GM23338 (cell line): Measurements from ENCODE around the gene MAP3K5.

Experiments used
- EZH2phosphoT487 ChIP-seq: fragments of 200-600 bp; sonication (generic); IDR thresholded peaks from one replicate; pipeline ENCODE4 v1.8.1; 2018; ENCODE audit warnings: antibody characterized with exemption; ENCODE audit not compliant: unreplicated experiment
- JUNB ChIP-seq: IDR thresholded peaks from one replicate; pipeline ENCODE4 v1.6.1; 2016; ENCODE audit warnings: antibody characterized with exemption; ENCODE audit not compliant: unreplicated experiment
- POLR2AphosphoS5 ChIP-seq: IDR thresholded peaks from 2 replicates; pipeline ENCODE4 v1.6.1; 2016; ENCODE audit warnings: antibody characterized with exemption, low read depth
- TF ChIP-seq, protein P1 (sequence below), 2 experiments: fragments of 200-600 bp in 1 of 2; sonication (generic) in 1 of 2; conservative IDR thresholded peaks; 2 replicates each; pipeline versions ENCODE4 v1.5.1 to v1.6.1; 2016 to 2017; ENCODE audit warnings: antibody characterized with exemption in 2 of 2, low read depth in 2 of 2, mild to moderate bottlenecking in 2 of 2, moderate library complexity in 1 of 2

GRCh38 chr6:136751991-136752390, 40.3 kb downstream of the MAP3K5 start:
- TF ChIP-seq, protein P1, sequence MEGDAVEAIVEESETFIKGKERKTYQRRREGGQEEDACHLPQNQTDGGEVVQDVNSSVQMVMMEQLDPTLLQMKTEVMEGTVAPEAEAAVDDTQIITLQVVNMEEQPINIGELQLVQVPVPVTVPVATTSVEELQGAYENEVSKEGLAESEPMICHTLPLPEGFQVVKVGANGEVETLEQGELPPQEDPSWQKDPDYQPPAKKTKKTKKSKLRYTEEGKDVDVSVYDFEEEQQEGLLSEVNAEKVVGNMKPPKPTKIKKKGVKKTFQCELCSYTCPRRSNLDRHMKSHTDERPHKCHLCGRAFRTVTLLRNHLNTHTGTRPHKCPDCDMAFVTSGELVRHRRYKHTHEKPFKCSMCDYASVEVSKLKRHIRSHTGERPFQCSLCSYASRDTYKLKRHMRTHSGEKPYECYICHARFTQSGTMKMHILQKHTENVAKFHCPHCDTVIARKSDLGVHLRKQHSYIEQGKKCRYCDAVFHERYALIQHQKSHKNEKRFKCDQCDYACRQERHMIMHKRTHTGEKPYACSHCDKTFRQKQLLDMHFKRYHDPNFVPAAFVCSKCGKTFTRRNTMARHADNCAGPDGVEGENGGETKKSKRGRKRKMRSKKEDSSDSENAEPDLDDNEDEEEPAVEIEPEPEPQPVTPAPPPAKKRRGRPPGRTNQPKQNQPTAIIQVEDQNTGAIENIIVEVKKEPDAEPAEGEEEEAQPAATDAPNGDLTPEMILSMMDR (conservative IDR thresholded peaks at IDR 0.05; ENCODE audit: low read depth in 2 of 2): no peak
- no peak for TF ChIP-seq EZH2phosphoT487
- TF ChIP-seq JUNB: no peak
- TF ChIP-seq POLR2AphosphoS5: no peak
